Left lung (tissue), 10 donors: ENCODE data around the gene LIMS1. TPM values are rescaled to one million over a fixed set of nuclear protein-coding genes. Genes with fewer than 3 reads are reported as not detected.
"Not testable (repeated sequence)": the region's sequence is repeated elsewhere in the genome, so short reads cannot be mapped to it uniquely, and the experiment has no call there.

Experiments used
- ATAC-seq: fragments of 200-7000 bp; cut with Tn5 transposase; one replicate; pipeline ENCODE4 v1.9.1; 2020; ENCODE audit warnings: moderate library complexity
- DNase-seq, 4 donors: peaks; one replicate each; pipeline ENCODE4 v3.0.0-alpha.2; 2013 to 2020
- H3K27ac ChIP-seq, 2 donors: fragments of 200-600 bp; sonication (generic) in 1 of 2; one replicate each; pipeline versions ENCODE4 v1.5.0 to v1.8.0; 2020 to 2021
- H3K27me3 ChIP-seq, 2 donors: fragments of 200-600 bp; sonication (generic) in 1 of 2; one replicate each; pipeline versions ENCODE4 v1.5.0 to v1.8.0; 2020 to 2021
- H3K36me3 ChIP-seq, 2 donors: fragments of 200-600 bp; sonication (generic) in 1 of 2; one replicate each; pipeline versions ENCODE4 v1.5.0 to v1.8.0; 2020 to 2021
- H3K4me1 ChIP-seq, 2 donors: fragments of 200-600 bp; one replicate each; pipeline ENCODE4 v1.8.0; 2021
- H3K4me3 ChIP-seq, 2 donors: fragments of 200-600 bp; sonication (generic) in 1 of 2; one replicate each; pipeline versions ENCODE4 v1.5.0 to v1.8.0; 2020 to 2021; ENCODE audit warnings: mild to moderate bottlenecking in 1 of 2
- H3K9me3 ChIP-seq, 2 donors: fragments of 200-600 bp; sonication (generic) in 1 of 2; one replicate each; pipeline versions ENCODE4 v1.5.0 to v1.8.0; 2020 to 2021
- CTCF ChIP-seq, 2 donors: fragments of 200-600 bp; sonication (generic) in 1 of 2; IDR thresholded peaks; one replicate each; pipeline versions ENCODE4 v1.5.0 to v1.8.0; 2021; ENCODE audit warnings: antibody characterized with exemption in 2 of 2
- intact Hi-C, 2 donors: fragments of 100-400 bp; cut with DNase I; formaldehyde crosslinking; loops; one replicate each; pipeline versions ENCODE4 v1.11.2 to v1.14.2; 2022
- polyA plus RNA-seq, 6 donors: library from polyadenylated mRNA; unstranded; fragments of 120-200 nt; gene quantifications; one replicate each; pipeline ENCODE4 v1.2.1, GENCODE V29; 2013; ENCODE audit not compliant: insufficient read length in 6 of 6
- total RNA-seq, 2 donors: library from RNA; stranded (reverse); fragmentation: NEBNext Ultra II Directional; extraction: Animal tissue kit (Norgen Biotek cat#: 25700); gene quantifications; one replicate each; pipeline ENCODE4 v1.2.1, GENCODE V29; 2021
- donor health status: DM: no; HTN: yes; CAD: no.
- donor health status: DM: no; HTN: no; CAD: no.

Gene LIMS1
- total and polyA plus RNA-seq, 8 donors, result 63.2 to 122 (median 70.4) TPM

GRCh38 chr2:108704871-108705270 lies 170.6 kb downstream of the LIMS1 start:
- intact Hi-C loops, result no loop called here
- no peaks in the 10 kb centered on the region for H3K36me3 ChIP-seq
- ATAC-seq, result no peak
- H3K4me1 ChIP-seq, result no peaks in the 10 kb centered on the region
- no peaks in the 10 kb centered on the region for H3K9me3 ChIP-seq
- no peak overlapping the region for H3K27ac ChIP-seq
- H3K4me3 ChIP-seq, result no peak overlapping the region
- TF ChIP-seq CTCF (IDR thresholded peaks at IDR 0.05), result no peak
- H3K27me3 ChIP-seq, result no peaks in the 10 kb centered on the region
- DNase-seq, result no peak

GRCh38 chr2:108707300-108707699 lies 173.0 kb downstream of the LIMS1 start:
- H3K36me3 ChIP-seq, result no peaks in the 10 kb centered on the region
- no peaks in the 10 kb centered on the region for H3K27me3 ChIP-seq
- ATAC-seq (no peak), DNase-seq (no peak)
- intact Hi-C loops, result no loop called here
- no peaks in the 10 kb centered on the region for H3K4me1 ChIP-seq
- no peaks in the 10 kb centered on the region for H3K9me3 ChIP-seq
- no peak overlapping the region for H3K27ac ChIP-seq
- TF ChIP-seq CTCF (IDR thresholded peaks at IDR 0.05), result no peak
- no peak overlapping the region for H3K4me3 ChIP-seq

GRCh38 chr2:108716971-108717370 lies 182.7 kb downstream of the LIMS1 start:
- DNase-seq, H3K27ac ChIP-seq, H3K36me3 ChIP-seq, H3K4me3 ChIP-seq, H3K27me3 ChIP-seq, H3K9me3 ChIP-seq, ATAC-seq, intact Hi-C loops: not testable (repeated sequence)
- peaks cover 4 to 16% of the 10 kb centered on the region in 2 donors for H3K4me1 ChIP-seq

GRCh38 chr2:108719149-108720044 lies 185.1 kb downstream of the LIMS1 start, which contains the start of gene RANBP2:
Gene RANBP2, plus strand, starts transcription at chr2:108719482. Its CDS starts 125 bp downstream, at chr2:108719607.
- H3K36me3 ChIP-seq, result no peaks in the 10 kb centered on the region
- intact Hi-C loops, result no loop called here
- peaks cover 4 to 26% of the 10 kb centered on the region in 2 donors for H3K4me1 ChIP-seq
- no peaks in the 10 kb centered on the region for H3K9me3 ChIP-seq
- H3K27ac ChIP-seq, result peak within 1 kb of the TSS; percentile 95 to 96
- ATAC-seq (peak; percentile 99), DNase-seq (peak; percentile 96 to 99 (median 97))
- H3K27me3 ChIP-seq, result no peaks in the 10 kb centered on the region
- H3K4me3 ChIP-seq, result peak within 1 kb of the TSS; percentile 71 to 92
- TF ChIP-seq CTCF (IDR thresholded peaks at IDR 0.05), result no peak

- ATAC-seq, DNase-seq, H3K27me3 ChIP-seq, H3K4me3 ChIP-seq, H3K9me3 ChIP-seq, H3K27ac ChIP-seq, H3K36me3 ChIP-seq, intact Hi-C loops: not testable (repeated sequence)
- peaks cover 0 to 32% of the 10 kb centered on the region in 2 donors for H3K4me1 ChIP-seq
Observed at GRCh38 chr2:108726048-108726447, 191.8 kb downstream of the LIMS1 start.

- H3K27me3 ChIP-seq, DNase-seq, ATAC-seq, intact Hi-C loops, H3K4me3 ChIP-seq, H3K4me1 ChIP-seq, H3K9me3 ChIP-seq, H3K27ac ChIP-seq: not testable (repeated sequence)
- peaks cover 0 to 59% of the 10 kb centered on the region in 2 donors for H3K36me3 ChIP-seq
Observed at GRCh38 chr2:108734656-108735055, 200.4 kb downstream of the LIMS1 start.

Other genes starting within 250 kb of the LIMS1 start
- gene SULT1C2, start 245.6 kb upstream of the LIMS1 start, total RNA-seq, result 10 to 100 TPM in 1 of 2 donors, 1 to 10 TPM in 1; 5.4 to 14.6 TPM
- 10 to 100 TPM; 16.0 to 36.6 (median 28.3) TPM for gene SULT1C2, start 245.6 kb upstream of the LIMS1 start, polyA plus RNA-seq
- gene SULT1C4, start 156.5 kb upstream of the LIMS1 start, total RNA-seq, result 1 to 10 TPM; 3.6 to 8.8 TPM
- 10 to 100 TPM; 60.8 to 91.4 (median 68.8) TPM for gene SULT1C4, start 156.5 kb upstream of the LIMS1 start, polyA plus RNA-seq
- gene GCC2, start 85.3 kb upstream of the LIMS1 start, total RNA-seq, result 10 to 100 TPM; 35.0 to 40.5 TPM
- gene GCC2, start 85.3 kb upstream of the LIMS1 start, polyA plus RNA-seq, result 10 to 100 TPM; 47.6 to 78.4 (median 58.2) TPM
- 10 to 100 TPM; 67.9 to 68.2 TPM for gene RANBP2, start 185.0 kb downstream of the LIMS1 start, total RNA-seq
- gene RANBP2, start 185.0 kb downstream of the LIMS1 start, polyA plus RNA-seq, result 10 to 100 TPM; 49.1 to 66.9 (median 61.6) TPM